Common myeloid progenitor, CD34-positive (primary cell): ENCODE data around the gene SETD6.
"Not testable (repeated sequence)": the region's sequence is repeated elsewhere in the genome, so short reads cannot be mapped to it uniquely, and the experiment has no call there.

Experiments
- CTCF ChIA-PET: fragments of 350-600 bp; sonication (Branson Sonifier 250); formaldehyde crosslinking; loops from one replicate; lab custom pipeline; 2021; ENCODE audit warnings: antibody characterized with exemption; lab: Charles Lee
- POLR2A ChIA-PET: fragments of 350-600 bp; sonication (Branson Sonifier 250); formaldehyde crosslinking; loops from one replicate; lab custom pipeline; 2021; ENCODE audit warnings: antibody characterized with exemption; lab: Charles Lee
- DNase-seq, 3 donors: peaks; one replicate each; pipeline versions ENCODE4 v3.0.0 to v3.0.0-alpha.2; 2013
- H3K27ac ChIP-seq, 2 experiments: 1 replicate in 1 of 2; 2 replicates in 1 of 2; pipeline ENCODE4 v1.7.0; 2013; ENCODE audit warnings: inconsistent platforms in 2 of 2, low read length in 2 of 2, mild to moderate bottlenecking in 2 of 2, low read depth in 1 of 2, moderate library complexity in 1 of 2; ENCODE audit not compliant: severe bottlenecking in 2 of 2, insufficient read depth in 1 of 2, poor library complexity in 1 of 2
- H3K27me3 ChIP-seq, 5 experiments: replicated peaks in 2 of 5; 1 replicate in 3 of 5; 2 replicates in 2 of 5; pipeline versions ENCODE4 v1.6.1 to v1.7.0; 2013; ENCODE audit warnings: low read length in 4 of 5, mild to moderate bottlenecking in 2 of 5, moderate library complexity in 2 of 5, inconsistent platforms in 1 of 5; ENCODE audit not compliant: insufficient read depth in 5 of 5, control insufficient read depth in 4 of 5
- H3K36me3 ChIP-seq, 4 experiments: 1 replicate in 2 of 4; 2 replicates in 2 of 4; pipeline versions ENCODE4 v1.6.1 to v1.7.0; 2013; ENCODE audit warnings: low read length in 3 of 4, control low read depth in 1 of 4, mild to moderate bottlenecking in 1 of 4; ENCODE audit not compliant: control insufficient read depth in 4 of 4, insufficient read depth in 4 of 4
- H3K4me1 ChIP-seq, 4 experiments: 1 replicate in 3 of 4; 2 replicates in 1 of 4; pipeline versions ENCODE4 v1.6.1 to v1.7.1; 2013; ENCODE audit warnings: low read length in 3 of 4, mild to moderate bottlenecking in 3 of 4, control low read depth in 1 of 4, inconsistent platforms in 1 of 4, moderate library complexity in 1 of 4; ENCODE audit not compliant: control insufficient read depth in 4 of 4, insufficient read depth in 4 of 4; ENCODE audit errors: control extremely low read depth in 1 of 4
- H3K4me3 ChIP-seq, 7 experiments: 1 replicate in 4 of 7; 2 replicates in 3 of 7; pipeline versions ENCODE4 v1.5.1 to v1.7.0; 2013; ENCODE audit warnings: mild to moderate bottlenecking in 7 of 7, low read length in 6 of 7, moderate library complexity in 6 of 7, inconsistent platforms in 2 of 7, low read depth in 2 of 7, control low read depth in 1 of 7; ENCODE audit not compliant: insufficient read depth in 4 of 7, control insufficient read depth in 1 of 7; ENCODE audit errors: extremely low read depth in 1 of 7
- H3K9me3 ChIP-seq, 5 experiments: 1 replicate in 4 of 5; 2 replicates in 1 of 5; pipeline versions ENCODE4 v1.6.1 to v1.7.1; 2013; ENCODE audit warnings: low read length in 4 of 5, mild to moderate bottlenecking in 2 of 5, inconsistent platforms in 1 of 5, low read depth in 1 of 5, moderate library complexity in 1 of 5; ENCODE audit not compliant: control insufficient read depth in 4 of 5, insufficient read depth in 2 of 5; ENCODE audit errors: control extremely low read depth in 1 of 5
- WGBS: methylation state at CpG from one replicate; pipeline ENCODE4 v1.1.5; 2013; ENCODE audit not compliant: insufficient coverage; 5-methylcytosine and 5-hydroxymethylcytosine counted together

Gene SETD6

GRCh38 chr16:58485184-58485887 lies 30.0 kb upstream of the SETD6 start:
- DNase-seq: no peak

GRCh38 chr16:58487566-58488351 lies 27.6 kb upstream of the SETD6 start:
- no peak overlapping the region for H3K27ac ChIP-seq
- POLR2A ChIA-PET: no interaction called here
- 13% methylated on average over 39 of the region's 43 CpGs for WGBS
- CTCF ChIA-PET: interaction anchor here (0.6 to 9.5 kb wide), 13 partner anchors 9 to 220 kb away, joined by 3 to 138 read pairs (median 4); partner anchors contain the start of gene NDRG4
- H3K9me3 ChIP-seq: no peaks in the 10 kb centered on the region
- no peaks in the 10 kb centered on the region for H3K36me3 ChIP-seq
- DNase-seq: peak; percentile 68 to 77 (median 75)
- peak overlapping the region in 3 of 7 experiments; percentile 11 to 58 (median 42) for H3K4me3 ChIP-seq
- peaks cover 0 to 3% (median 0%) of the 10 kb centered on the region in 5 experiments for H3K27me3 ChIP-seq
- H3K4me1 ChIP-seq: peaks cover 0 to 4% (median 3%) of the 10 kb centered on the region in 4 experiments

More at GRCh38 chr16:58485184-58485887, 30.0 kb upstream of the SETD6 start:
- 81% methylated on average over 6 of the region's 11 CpGs for WGBS
- Histone ChIP-seq H3K36me3 (no peaks in the 10 kb centered on the region), H3K4me1 (peaks cover 0 to 4% (median 3%) of the 10 kb centered on the region in 4 experiments), H3K27me3 (peaks cover 0 to 3% (median 0%) of the 10 kb centered on the region in 5 experiments), H3K9me3 (no peaks in the 10 kb centered on the region), H3K27ac (no peak overlapping the region), H3K4me3 (no peak overlapping the region)
- POLR2A ChIA-PET: no interaction called here
- CTCF ChIA-PET: interaction anchor here (1.0 to 9.5 kb wide), 7 partner anchors 10 to 149 kb away, joined by 3 to 138 read pairs (median 5); no protein-coding TSS in a partner anchor

- no peak for DNase-seq
These were observed 26.8 kb upstream of the SETD6 start for GRCh38 chr16:58488531-58488930.

GRCh38 chr16:58490065-58490464 lies 25.3 kb upstream of the SETD6 start:
- 91% methylated on average over 4 of the region's 4 CpGs for WGBS
- Histone ChIP-seq H3K4me1 (peaks cover 0 to 6% (median 5%) of the 10 kb centered on the region in 4 experiments), H3K4me3 (no peak overlapping the region), H3K27ac (no peak overlapping the region), H3K9me3 (no peaks in the 10 kb centered on the region), H3K36me3 (no peaks in the 10 kb centered on the region), H3K27me3 (peaks cover 0 to 5% (median 0%) of the 10 kb centered on the region in 5 experiments)
- CTCF ChIA-PET: interaction anchor here (1.0 to 9.5 kb wide), 7 partner anchors 46 to 163 kb away, joined by 4 to 138 read pairs (median 6); no protein-coding TSS in a partner anchor
- no peak for DNase-seq
- POLR2A ChIA-PET: no interaction called here

More at GRCh38 chr16:58488531-58488930, 26.8 kb upstream of the SETD6 start:
- H3K9me3 ChIP-seq: no peaks in the 10 kb centered on the region
- ChIA-PET CTCF (interaction anchor here (0.7 to 9.5 kb wide), 15 partner anchors 8 to 161 kb away, joined by 3 to 138 read pairs (median 4); partner anchors contain the start of gene NDRG4), POLR2A (interaction anchor here (0.7 kb wide), 1 partner anchor 154 kb away, joined by 3 read pairs; no protein-coding TSS in a partner anchor)
- no peak overlapping the region for H3K4me3 ChIP-seq
- peaks cover 0 to 3% (median 0%) of the 10 kb centered on the region in 5 experiments for H3K27me3 ChIP-seq
- 84% methylated on average over 3 of the region's 3 CpGs for WGBS
- H3K36me3 ChIP-seq: no peaks in the 10 kb centered on the region
- H3K4me1 ChIP-seq: peaks cover 0 to 4% (median 3%) of the 10 kb centered on the region in 4 experiments
- H3K27ac ChIP-seq: no peak overlapping the region

GRCh38 chr16:58490539-58490938 lies 24.8 kb upstream of the SETD6 start:
- H3K36me3 ChIP-seq, H3K27me3 ChIP-seq, H3K9me3 ChIP-seq, DNase-seq, H3K4me3 ChIP-seq, POLR2A ChIA-PET, H3K27ac ChIP-seq: not testable (repeated sequence)
- CTCF ChIA-PET: interaction anchor here (0.6 to 2.0 kb wide), 5 partner anchors 7 to 155 kb away, joined by 3 to 6 read pairs (median 4); no protein-coding TSS in a partner anchor
- 97% methylated on average over 6 of the region's 8 CpGs for WGBS
- peaks cover 0 to 10% (median 6%) of the 10 kb centered on the region in 4 experiments for H3K4me1 ChIP-seq

- H3K27ac ChIP-seq: no peak overlapping the region
- DNase-seq: no peak
- H3K9me3 ChIP-seq: no peaks in the 10 kb centered on the region
- WGBS: 91% methylated on average over 4 of the region's 4 CpGs
- H3K4me3 ChIP-seq: no peak overlapping the region
- H3K36me3 ChIP-seq: no peaks in the 10 kb centered on the region
- peaks cover 0 to 5% (median 0%) of the 10 kb centered on the region in 5 experiments for H3K27me3 ChIP-seq
- CTCF ChIA-PET: interaction anchor here (0.7 to 2.0 kb wide), 4 partner anchors 12 to 157 kb away, joined by 3 to 6 read pairs (median 4); no protein-coding TSS in a partner anchor
- peaks cover 0 to 13% (median 7%) of the 10 kb centered on the region in 4 experiments for H3K4me1 ChIP-seq
- POLR2A ChIA-PET: no interaction called here
These were observed 23.3 kb upstream of the SETD6 start for GRCh38 chr16:58492066-58492465.
